ENCODE measurements around the gene SULT1A2.
"Not testable (repeated sequence)": the region's sequence is repeated elsewhere in the genome, so short reads cannot be mapped to it uniquely, and the experiment has no call there.

SULT1A2 gene

DNA sequence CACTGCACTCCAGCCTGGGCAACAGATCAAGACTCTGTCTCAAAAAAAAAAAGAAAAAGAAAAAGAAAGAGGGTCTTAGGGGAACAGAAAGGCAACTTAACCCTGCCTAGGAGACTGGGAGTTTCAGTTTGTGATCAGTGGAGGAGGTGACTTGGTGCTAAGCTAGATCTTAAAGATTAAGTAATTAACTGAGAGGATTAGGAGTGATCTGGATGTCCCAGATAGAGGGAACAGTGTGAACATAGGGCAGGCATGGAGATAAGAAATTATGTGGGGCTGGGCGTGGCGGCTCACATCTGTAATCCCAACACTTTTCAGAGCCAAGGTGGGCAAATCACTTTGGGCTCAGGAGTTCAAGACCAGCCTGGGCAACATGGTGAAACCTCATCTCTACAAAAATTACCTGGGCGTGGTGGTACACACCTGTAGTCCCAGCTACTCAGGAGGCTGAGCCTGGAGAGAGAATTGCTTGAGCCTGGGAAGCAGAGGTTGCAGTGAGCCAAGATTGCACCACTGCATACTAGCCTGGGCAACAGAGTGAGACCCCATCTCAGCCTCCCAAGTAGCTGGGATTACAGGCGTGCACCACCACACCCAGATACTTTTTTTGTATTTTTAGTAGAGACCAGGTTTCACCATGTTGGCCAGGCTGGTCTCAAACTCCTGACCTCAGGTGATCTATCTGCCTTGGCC is 30.5 kb downstream of the SULT1A2 start:
- intact Hi-C loops (cut with DNase I): not testable (repeated sequence)
- DNase-seq: peak in 1 of 10 donors; percentile 15

DNA sequence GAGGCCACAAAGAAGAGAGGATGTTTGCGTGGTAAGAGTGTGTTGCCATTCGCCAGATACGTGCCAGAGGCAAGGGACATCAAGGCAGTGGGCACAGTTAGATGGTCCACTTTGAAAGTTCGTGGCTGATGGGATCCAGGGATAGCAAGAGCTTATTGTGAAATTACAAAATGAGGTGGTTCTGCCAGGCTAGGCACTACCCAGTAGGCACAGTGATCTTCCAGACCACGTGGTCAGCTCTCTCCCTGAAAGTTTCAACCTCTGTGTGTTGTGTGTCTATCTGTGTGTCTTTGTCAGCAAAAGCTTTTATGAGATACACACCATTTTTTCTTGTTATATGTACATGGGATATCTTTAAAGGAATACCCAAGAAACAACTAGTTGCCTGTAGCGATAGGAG is 33.6 kb downstream of the SULT1A2 start:
- intact Hi-C loops (cut with DNase I): no loop called here
- peak in 1 of 10 donors; percentile 33 for DNase-seq

- no peak for DNase-seq
- intact Hi-C loops (cut with DNase I): no loop called here
Measured at GRCh38 chr16:28562199-28562598, 34.7 kb downstream of the SULT1A2 start.

DNA sequence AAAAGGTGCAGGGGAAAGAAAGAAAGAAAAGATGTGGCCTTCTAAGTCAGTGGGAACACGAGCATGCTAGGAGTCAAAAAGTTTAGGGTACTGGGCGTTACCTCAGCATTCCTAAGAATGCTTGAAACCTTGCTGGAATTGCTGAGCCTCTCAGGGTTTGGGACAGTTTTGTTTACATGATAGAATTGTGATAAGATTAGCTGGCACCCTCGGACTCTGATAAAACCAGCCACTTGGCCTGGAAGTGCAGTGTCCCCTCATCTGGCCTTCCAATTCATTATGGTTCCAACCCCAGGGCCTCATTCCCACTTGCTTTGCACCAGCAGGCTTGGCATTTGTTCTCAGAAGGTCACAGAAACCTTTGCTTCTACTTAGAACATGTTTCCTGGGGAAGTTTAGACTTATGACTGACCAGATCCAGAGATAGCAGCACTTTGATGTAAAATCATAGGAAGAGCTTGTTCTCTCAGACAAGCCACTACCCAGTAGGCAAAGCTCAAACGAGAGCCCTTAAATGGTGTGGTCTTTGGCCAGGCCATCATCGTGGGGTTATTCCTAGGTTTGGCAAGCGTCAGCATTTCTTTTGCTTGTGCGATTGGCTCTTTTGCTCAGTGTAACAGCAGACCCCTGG is 35.2 kb downstream of the SULT1A2 start:
- DNase-seq: peak in 1 of 10 donors; percentile 24
- intact Hi-C loops (cut with DNase I): no loop called here

- DNase-seq: peak in 1 of 10 donors; percentile 12
- intact Hi-C loops (cut with DNase I): loop anchor here (10.0 kb wide), 1 partner anchor 64 kb away; the partner anchor contains the start of genes APOBR and CLN3
Measured at GRCh38 chr16:28558456-28558855, 38.4 kb downstream of the SULT1A2 start.

DNA sequence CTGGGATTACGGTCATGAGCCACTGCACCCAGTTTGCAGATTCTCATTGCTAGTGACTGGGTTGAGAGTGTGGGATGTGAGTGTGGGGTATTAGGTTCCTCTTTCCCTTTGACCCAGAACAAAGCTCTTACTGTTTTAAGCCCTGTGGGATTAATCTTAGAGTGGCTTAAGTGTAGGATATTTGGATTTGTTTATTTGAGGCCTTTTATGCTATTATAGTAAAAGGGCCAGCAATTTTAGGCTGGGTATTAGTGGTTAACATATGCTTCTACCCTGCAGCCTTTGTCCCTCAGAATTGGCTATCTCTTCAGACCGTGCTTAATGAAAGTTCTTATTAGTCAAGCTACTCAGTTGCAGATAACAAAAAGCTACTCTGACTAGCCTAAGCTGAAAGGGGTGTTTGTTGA is 39.9 kb downstream of the SULT1A2 start:
- intact Hi-C loops (cut with DNase I): loop anchor here (10.0 kb wide), 1 partner anchor 62 kb away; the partner anchor contains the start of genes APOBR and CLN3
- DNase-seq: no peak

- intact Hi-C loops (cut with DNase I): loop anchor here (10.0 kb wide), 1 partner anchor 61 kb away; the partner anchor contains the start of genes APOBR and CLN3
- DNase-seq: no peak
Measured at GRCh38 chr16:28555561-28555960, 41.3 kb downstream of the SULT1A2 start.

DNA sequence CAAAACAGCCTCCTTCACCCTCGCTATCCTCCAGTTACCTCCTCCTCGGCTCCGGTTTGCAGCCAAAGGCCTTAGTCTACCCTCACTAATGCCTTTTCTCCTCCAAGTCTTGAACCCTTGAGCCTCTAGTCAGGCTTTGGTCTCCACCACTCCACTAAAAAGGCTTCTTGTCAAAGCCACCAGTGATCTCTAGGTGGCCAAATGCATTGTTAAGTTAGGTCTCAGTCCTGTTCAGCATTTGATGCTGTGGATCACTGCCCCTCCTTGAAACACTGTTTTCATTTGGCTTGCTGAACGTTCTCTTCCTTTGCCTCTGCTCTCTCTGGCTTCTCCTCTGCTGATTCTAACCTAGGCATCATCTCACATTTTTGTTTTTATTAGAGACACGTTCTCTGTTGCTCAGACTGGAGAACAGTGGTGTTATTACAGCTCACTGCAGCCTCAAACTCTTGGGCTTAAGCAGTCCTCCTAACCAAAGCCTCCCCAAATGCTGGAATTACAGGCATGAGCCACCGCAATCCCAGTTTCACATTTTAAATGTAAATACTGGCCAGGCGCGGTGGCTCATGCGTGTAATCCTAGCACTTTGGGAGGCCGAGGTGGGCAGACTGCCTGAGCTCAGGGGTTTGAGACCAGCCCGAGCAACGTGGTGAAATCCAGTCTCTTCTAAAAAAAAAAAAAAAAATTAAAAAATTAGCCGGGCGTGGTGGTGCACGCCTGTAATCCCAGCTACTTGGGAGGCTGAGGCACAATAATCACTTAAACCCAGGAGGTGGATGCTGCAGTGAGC is 42.0 kb downstream of the SULT1A2 start:
- intact Hi-C loops (cut with DNase I): loop anchor here (5.0 to 10.0 kb wide), 2 partner anchors 60 to 397 kb away; partner anchors contain the start of genes APOBR, CLN3 and NFATC2IP
- peak in 1 of 10 donors; percentile 67 for DNase-seq

DNA sequence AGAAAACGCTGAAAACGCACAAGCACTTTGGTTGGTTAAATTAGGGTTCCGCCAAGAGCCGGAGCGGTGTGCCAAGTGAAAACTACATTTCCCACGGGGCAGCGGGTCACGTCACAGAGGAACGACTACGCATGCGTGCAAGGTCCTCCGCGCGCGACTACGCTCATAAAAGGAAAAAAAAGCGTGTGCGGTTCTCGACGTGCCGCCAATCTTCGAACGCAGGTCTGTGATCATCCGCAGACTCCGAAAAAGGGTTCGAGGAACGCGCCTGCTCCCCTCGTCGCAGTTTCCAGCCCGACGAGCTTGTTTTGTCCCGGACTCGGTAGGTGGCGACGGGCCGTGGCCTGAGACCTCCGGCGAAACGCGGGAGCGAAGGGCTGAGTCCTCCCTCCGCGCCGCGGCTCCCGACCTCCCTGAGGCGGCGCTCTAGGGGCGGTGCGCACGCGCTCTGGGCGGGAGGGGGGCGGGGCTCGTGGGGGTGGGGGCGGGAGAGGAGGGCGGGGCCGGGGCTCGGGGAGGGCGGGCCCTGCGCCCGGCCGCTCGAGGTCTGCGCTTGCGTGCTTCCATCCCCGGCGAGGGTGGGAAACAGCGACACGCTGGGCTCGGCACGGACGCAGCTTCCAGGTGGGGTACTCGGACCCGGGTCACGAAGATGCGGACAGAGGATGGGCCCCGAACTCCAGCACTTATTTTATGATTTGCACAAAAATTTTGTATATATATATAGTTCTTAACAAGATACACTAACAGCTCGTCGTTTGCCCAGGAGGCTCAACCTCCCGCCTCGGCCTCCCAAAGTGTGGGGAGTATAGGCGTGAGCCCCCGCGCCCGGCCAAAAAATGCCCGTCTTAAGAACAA is 42.8 kb downstream of the SULT1A2 start, which contains the start of gene SGF29:
SGF29 (plus strand) TSS at position 145 of the 858 bp plus-strand sequence. CDS start 27,150 bp downstream, outside the sequence.
- peak; percentile 84 to 98 (median 91) for DNase-seq
- intact Hi-C loops (cut with DNase I): loop anchor here (5.0 to 10.0 kb wide), 2 partner anchors 59 to 398 kb away; partner anchors contain the start of genes APOBR, CLN3 and NFATC2IP

- intact Hi-C loops (cut with DNase I): no loop called here
Measured at GRCh38 chr16:28549301-28549899, 47.5 kb downstream of the SULT1A2 start.

GRCh38 chr16:28548306-28548802 is 48.5 kb downstream of the SULT1A2 start:
- intact Hi-C loops (cut with DNase I): no loop called here
- DNase-seq: peak in 2 of 10 donors; percentile 32 to 64

More at GRCh38 chr16:28549301-28549899, 47.5 kb downstream of the SULT1A2 start:
- DNase-seq: peak in 2 of 10 donors; percentile 14 to 24

DNA sequence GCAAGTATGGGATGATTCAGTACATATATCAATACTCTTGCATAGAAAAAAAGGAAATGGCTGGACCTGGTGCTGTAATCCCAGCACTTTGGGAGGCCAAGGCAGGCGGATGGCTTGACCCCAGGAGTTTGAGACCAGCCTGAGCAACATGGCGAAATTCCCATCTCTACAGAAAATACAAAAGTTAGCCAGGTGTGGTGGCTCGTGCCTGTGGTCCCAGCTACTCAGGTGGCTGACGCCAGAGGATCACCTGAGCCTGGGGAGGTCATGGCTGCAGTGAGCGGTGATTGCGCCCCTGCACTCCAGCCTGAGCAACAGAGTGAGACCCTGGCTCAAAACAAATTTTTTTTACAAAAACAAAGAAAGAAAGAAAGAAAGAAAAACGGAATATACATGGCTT is 50.2 kb downstream of the SULT1A2 start:
- peak in 2 of 10 donors; percentile 27 to 62 for DNase-seq
- intact Hi-C loops (cut with DNase I): no loop called here

DNA sequence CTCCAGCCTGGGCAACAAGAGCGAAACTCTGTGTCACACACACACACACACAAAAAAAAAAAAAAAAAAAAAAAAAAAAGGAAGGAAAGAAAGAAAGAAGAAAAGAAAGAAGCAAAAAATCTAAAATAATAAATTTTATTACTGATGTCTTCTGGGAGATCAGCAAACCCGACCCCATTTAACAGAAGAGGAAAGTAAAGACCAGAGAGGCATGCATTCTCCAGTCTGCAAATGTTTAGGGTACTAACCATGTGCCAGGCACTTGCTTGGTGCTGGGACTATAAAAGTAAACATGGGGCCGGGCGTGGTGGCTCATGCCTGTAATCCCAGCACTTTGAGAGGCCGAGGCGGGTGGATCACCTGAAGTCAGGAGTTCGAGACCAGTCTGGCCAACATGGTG is 50.9 kb downstream of the SULT1A2 start:
- intact Hi-C loops (cut with DNase I); DNase-seq: not testable (repeated sequence)

GRCh38 chr16:28544998-28545397 is 51.9 kb downstream of the SULT1A2 start:
- peak in 2 of 10 donors; percentile 3 to 25 for DNase-seq
- intact Hi-C loops (cut with DNase I): no loop called here

- intact Hi-C loops (cut with DNase I): no loop called here
- DNase-seq: peak in 3 of 10 donors; percentile 10 to 41 (median 21)
Measured at GRCh38 chr16:28543072-28543471, 53.8 kb downstream of the SULT1A2 start.

DNA sequence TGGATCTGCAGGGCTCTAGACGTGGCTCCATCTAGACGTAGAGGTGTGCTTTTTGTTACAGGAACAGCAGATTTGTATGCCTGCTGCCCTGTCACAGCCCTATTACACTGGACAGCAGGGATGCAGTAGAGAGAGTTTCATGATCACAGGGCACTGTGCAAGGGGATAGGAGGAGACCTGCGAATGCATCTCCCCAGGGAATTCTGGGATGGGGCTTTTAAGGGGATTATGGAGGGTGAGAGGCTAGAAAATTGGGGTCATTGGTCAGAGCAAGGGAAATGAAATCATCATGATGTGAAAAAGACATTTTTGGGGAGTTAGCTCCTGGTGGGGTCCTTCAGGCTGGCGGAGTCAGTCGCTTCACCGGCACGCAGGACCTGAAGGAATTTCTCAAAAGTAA is 54.2 kb downstream of the SULT1A2 start:
- intact Hi-C loops (cut with DNase I): no loop called here

More for the DNA sequence above, 54.2 kb downstream of the SULT1A2 start:
- DNase-seq: peak in 1 of 10 donors; percentile 14

Data from posterior cingulate gyrus (tissue), 11 donors.